GM19463 (cell line): ENCODE measurements around the gene NOS1.

Source experiments
- ATAC-seq: cut with Tn5 transposase; IDR thresholded peaks from one replicate; pipeline ENCODE4 v1.9.1; 2021; ENCODE audit warnings: mild to moderate bottlenecking, moderate library complexity; ENCODE audit not compliant: unreplicated experiment

NOS1 gene

GRCh38 chr12:117331691-117332090, 29.7 kb downstream of the NOS1 start:
- no peak for ATAC-seq

DNA sequence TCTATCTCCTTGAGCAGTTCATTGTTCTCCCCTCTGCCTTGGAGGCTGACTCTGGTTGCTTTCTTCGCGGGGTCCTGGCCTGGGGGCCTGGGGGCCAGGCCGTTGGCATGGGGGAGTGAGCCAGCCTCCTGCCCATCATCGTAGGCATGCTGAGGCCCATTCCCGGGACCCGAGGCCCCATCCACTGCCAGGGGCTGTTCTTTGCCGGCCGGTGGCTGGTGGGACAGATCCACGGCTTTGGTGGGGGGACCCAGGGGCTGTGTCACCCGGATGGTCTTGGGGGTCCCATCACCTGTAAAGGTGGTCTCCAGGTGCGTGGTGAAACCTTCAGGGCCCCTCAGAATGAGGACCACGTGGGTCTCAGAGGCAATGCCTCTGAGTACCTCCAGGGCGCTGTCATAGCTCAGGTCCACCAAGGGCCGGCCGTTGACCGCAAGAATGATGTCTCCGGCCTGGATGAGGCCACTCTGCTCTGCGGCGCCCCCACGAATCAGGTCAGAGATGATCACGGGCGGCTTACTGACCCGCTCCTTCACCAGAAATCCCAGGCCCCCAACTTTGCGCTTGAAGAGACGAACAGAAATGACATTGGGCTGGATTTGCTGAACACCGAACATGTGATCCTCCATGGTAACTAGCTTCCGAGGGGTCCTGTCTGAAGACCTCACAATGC, 30.8 kb downstream of the NOS1 start:
- no peak for ATAC-seq

DNA sequence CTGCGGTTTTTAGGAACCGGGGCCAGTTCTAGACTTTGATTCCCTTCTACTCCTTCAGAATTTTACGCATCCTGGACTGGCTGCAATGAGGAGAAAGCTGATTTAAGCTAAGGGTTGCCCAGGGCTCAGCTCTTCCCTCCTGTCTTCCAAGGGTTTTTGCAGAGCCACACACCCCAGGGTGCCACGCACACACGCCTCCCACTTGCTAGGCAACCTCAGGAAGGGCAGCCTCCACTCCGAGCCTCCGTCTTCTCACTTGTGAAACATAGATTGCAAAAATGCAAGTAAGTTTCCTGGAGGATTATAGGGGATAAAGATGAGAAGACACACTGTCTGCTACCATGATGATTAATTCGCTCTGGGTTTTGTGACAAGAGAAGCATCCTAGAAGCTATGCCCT, 31.7 kb downstream of the NOS1 start:
- ATAC-seq = no peak

DNA sequence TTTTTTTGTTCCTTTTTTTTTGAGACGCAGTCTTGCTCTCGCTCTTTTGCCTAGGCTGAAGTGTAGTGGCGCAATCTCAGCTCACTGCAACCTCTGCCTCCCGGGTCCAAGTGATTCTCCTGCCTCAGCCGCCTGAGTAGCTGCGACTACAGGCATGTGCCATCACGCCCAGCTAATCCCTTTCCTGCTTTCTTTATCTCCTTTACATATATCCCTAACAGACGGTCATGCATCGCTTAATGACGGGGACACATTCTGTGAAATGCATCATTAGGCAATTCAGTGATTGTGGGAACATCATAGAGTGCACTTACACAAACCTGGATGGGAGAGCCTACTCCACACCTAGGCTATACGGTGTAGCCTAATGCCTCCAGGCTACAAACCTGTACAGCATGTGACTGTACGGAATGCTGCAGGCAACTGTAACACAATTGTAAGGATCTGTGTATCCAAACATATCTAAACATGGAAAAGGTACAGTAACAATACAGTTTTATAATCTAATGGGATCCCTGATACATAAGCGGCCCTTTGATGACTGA, 32.8 kb downstream of the NOS1 start:
- no peak for ATAC-seq

DNA sequence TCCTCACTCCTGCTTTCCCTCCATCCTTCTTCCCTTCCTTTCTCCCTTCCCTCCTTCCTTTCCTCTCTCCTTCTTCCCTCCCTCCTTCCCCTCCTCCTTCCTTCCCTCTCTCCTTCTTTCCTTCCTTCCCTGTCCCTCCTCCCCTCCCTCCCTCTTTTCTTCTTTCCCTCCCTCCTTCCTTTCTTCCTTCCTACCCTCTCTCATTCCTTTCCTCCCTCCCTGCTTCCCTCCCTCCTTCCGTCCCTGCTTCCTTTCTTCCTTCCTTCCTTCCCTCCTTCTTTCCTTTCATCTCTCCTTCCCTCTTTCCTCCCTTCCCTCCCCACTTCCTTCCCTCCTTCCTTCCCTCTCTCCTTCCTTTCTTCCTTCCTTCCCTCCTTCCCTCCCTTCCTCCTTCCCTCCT, 39.0 kb downstream of the NOS1 start:
- ATAC-seq = no peak

GRCh38 chr12:117321572-117321971, 39.9 kb downstream of the NOS1 start:
- ATAC-seq = no peak

DNA sequence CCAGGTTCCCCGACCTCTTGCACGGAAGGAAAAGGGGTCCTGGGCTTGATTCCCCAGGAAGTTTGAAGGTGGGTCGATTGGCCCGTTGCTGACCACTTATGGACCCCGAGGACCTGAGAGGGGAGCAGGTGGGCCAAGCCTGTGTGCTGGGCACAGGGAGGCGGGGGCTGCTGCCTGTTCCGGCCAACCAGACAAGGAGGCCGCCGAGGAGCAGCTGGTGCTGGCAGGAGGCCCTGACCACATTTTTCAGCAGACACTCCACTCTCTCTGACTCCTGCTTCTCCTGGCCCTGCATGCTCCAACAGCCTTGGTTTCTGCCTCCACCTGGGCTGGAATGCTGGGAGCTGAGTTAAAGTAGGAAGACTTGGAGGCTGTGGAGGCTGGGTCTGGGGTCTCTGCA, 42.8 kb downstream of the NOS1 start:
- ATAC-seq = no peak

GRCh38 chr12:117316336-117316735, 45.1 kb downstream of the NOS1 start:
- no peak for ATAC-seq

- no peak for ATAC-seq
These were observed 47.5 kb downstream of the NOS1 start for GRCh38 chr12:117313926-117314325.

DNA sequence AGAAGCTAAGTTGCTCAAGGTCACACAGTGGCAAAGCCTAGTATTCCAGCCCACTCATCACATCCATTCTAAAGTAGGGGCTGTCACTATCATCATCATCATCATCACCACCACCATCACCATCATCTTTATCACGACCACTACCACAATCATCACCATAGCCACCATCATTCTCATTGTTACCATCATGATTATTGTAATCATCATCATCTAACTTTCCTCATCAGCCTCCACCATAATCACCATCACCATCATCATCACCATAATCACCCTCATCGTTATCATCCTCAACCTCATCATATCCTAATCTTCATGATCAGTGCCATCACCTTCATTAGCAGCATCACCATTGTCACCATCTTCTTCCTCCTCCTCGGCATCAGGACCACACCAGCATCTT, 48.7 kb downstream of the NOS1 start:
- ATAC-seq = no peak

GRCh38 chr12:117309276-117309925, 52.0 kb downstream of the NOS1 start:
- ATAC-seq = no peak

DNA sequence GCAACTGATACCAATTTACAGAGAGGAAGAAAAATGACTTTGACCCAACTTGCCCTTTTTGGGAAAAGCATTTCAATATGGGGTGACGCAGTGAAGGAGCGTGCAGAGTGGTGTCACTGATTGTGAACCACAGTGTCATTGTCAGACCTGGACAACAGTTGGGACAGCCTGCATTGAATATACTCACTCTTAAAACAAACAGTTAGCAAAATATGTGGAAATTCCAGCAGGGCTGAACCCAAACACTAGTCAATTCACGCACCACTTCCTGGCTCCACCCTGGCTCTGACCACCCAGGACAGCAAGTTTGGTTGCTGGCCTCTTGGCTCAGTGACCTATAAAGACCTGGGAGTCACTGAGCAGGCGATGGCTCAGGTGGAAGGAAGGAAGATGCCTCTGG, 61.3 kb downstream of the NOS1 start:
- ATAC-seq = no peak

DNA sequence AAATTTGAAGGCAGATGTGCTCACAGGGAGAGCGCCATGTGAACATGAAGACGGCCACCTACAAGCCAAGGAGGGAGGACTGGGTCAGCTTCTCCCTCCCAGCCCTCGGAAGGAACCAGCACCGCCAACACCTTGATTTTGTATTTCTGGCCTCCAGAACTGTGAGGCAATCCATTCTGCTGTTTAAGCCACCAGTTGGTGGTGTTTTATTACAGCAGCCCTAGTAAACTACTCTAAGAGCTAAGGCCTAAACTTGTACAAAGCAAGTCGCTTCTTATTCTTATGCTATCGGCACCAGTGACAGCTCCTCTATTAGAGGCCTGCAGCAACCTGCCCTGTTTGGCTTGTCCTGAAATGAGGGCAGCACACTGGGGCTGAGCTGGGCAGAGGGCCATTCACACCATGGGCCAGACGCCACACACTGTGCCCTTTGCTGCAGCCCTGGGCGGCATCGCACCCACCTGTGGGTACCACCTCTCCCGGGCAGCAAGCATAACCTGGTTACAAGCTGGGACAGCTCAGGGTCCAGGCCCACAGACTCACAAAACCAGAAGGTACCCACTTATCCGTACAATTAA, 62.7 kb downstream of the NOS1 start:
- no peak for ATAC-seq

DNA sequence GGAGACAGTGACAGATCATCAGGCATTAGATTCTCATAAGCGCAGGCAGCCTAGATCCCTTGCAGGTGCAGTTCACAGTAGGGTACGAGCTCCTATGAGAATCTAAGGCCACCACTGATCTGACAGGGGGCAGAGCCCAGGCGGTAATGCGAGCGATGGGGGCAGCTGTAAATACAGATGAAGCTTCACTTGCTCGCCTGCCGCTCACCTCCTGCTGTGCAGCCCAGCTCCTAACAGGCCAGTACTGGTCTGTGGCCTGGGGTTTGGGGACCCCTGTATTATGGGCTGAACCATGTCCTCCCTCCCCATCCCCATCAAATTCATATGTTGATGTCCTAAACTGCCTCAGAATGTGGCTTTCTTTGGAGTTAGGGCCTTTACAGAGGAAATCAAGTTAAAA, 63.2 kb downstream of the NOS1 start:
- no peak for ATAC-seq

DNA sequence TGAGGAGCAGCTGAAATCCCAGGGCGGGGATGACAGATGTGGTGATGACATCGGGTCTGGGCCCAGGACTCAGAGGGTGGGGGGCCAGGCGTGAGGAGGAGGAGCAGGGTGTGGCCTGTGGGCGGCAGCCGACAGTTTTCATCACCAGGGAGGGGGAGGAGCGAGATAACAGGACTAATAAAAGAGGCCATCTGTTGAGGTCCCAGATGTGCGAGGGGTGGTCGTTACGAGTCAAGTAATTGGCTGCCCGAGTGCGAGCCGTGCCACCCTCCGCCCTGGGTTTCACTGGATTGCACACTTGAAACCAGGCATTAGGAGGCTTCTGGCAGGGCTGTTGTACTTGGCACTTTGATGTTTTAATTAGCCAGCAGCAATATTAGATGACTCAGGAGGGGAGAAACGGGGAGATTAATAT, 67.2 kb downstream of the NOS1 start:
- ATAC-seq = no peak

DNA sequence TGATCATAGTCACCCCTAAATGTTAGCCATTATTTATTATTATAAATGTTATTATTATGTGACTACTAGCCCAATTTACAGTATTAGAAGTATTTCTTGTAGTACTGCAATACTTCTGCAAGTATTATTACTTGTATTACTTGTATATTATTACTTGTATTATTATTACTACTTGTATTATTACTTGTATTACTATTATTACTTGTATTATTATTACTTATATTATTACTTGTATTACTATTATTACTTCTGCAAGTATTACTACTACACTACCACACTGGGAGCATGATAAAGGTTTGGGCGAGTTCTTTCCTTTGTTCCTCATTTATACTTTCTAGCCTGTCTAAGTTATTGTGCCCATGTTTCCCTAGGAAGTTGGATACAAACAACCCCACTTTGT, 67.9 kb downstream of the NOS1 start:
- no peak for ATAC-seq

DNA sequence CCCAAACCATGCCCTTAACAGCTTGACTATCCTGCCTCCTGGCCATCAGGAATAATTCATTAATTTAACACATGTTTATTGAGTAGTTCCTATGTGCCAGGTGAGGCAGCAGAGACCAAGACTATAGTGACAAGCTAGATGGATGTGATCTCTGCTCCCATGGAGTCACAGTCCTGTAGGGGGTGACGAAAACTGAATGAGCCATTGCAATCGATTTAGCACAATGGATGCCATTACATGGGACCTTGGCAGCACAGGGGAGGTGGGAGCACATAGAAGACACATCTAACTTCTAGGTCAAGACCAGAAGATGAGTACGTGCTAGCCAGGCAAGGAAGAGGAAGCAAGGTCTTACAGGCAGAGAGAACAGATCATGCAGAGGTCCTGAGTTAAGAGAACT, 68.7 kb downstream of the NOS1 start:
- no peak for ATAC-seq

GRCh38 chr12:117284140-117284539, 77.3 kb downstream of the NOS1 start:
- ATAC-seq = no peak

GRCh38 chr12:117282490-117282889, 78.9 kb downstream of the NOS1 start:
- no peak for ATAC-seq

DNA sequence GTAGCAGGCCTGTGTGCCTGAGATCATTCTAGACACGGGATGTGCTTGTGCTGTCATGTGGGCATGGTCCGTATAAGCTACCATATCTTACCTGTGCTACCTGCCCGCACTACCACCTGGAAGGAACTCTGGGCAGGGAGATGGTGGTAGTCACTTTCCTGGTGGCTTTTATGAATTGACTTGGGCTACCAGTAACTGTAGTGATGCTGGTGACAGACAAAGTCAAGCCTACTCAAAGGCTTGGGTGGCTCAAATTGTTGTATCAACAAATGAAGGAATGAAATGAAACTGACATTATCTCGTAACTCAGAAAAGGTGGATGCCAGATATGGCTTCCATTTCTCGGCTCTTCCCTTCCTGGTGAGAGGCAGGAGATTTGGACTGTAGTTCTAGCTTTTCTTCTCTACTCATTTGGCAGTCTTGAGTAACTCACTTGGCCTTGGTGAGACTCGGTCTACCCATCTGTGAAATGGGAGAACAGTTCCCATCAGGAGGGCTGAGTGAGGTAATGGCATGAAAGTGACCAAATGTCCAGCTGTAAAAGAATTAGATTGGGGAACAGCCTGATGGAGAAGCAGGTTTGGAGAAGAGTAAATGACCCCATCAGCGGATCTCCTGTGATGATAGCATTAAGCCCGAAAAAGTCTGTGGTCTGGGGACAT, 81.3 kb downstream of the NOS1 start:
- ATAC-seq = no peak

- no peak for ATAC-seq
These were observed 81.8 kb downstream of the NOS1 start for GRCh38 chr12:117279606-117280005.

GRCh38 chr12:117277875-117278274, 83.6 kb downstream of the NOS1 start:
- no peak for ATAC-seq
